Femur (tissue), 1 donor: Measurements from ENCODE around the gene AKNAD1.
"Not testable (repeated sequence)": the region's sequence is repeated elsewhere in the genome, so short reads cannot be mapped to it uniquely, and the experiment has no call there.

ENCODE experiments used
- DNase-seq: peaks from one replicate; pipeline ENCODE4 v3.0.0-alpha.2; 2017

AKNAD1 gene

GRCh38 chr1:108829498-108829916 is 27.4 kb downstream of the AKNAD1 start:
- no peak for DNase-seq

DNA sequence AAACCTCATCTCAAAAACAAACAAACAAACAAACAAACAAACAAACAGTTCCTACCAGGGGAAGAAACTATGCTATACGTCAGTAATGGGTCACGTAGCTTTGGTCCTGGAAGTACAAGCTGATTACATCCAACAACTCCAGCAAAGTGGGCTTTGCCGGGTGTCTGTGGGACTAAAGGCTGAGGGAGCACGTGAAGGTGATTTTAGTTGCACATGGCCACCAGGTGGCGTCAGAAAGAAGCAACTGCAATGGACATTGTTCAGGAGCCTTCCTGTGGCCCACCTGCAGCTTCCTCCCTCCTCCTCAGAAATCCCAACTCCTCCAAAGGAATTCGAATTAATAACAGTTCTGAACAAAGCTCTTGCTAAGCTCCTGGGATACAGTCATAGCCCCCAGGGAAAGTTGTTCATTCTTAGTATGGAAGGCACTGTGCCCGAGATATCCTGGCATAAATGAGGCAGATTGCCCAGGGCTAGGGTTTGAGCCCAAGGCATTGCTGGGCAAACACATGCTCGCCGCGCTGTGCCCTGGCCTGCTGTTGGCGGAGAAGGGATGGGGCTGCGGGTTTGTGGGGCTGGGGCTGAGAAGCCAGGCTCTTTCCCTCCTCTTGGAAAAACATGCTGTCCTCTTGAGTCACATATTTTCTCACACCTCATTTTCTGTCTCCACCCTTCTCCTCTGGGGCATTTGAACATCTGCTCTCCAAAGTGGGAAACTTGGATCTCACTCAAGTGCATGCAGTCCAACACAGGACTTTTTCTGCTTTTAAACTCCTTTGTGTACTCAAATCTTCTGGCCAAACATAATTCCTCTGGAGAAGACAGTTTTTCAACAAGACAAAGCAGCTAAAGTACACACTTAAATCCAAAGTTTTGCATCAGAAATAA is 28.6 kb downstream of the AKNAD1 start:
- peak; percentile 79 for DNase-seq

DNA sequence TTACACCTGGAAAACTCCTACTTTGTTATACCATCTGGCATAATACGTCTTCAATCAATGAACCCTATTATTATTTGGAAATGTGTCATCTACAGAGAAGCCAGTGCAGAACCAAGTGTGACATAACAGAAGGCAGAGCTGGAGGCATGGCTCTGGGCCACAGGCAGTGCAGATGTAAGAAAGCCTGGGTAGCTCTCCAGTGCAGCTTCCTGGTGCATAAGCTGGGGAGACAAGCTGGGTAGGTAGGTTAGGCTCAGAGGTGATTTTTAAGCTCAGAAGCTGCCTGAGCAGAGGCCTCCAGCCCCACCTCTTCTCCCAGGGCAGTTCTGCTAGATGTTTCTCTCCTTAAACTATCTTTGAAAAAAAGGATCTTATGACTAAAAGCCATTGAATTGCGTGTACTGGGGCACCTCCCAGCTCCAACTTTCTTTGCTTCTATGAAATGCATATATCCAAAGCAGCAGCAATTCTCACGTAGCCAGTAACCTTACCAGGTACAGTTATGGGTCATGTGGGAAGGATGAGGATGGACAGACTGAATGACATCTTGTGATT is 30.7 kb downstream of the AKNAD1 start:
- DNase-seq = no peak

GRCh38 chr1:108824051-108824450 is 32.8 kb downstream of the AKNAD1 start:
- no peak for DNase-seq

DNA sequence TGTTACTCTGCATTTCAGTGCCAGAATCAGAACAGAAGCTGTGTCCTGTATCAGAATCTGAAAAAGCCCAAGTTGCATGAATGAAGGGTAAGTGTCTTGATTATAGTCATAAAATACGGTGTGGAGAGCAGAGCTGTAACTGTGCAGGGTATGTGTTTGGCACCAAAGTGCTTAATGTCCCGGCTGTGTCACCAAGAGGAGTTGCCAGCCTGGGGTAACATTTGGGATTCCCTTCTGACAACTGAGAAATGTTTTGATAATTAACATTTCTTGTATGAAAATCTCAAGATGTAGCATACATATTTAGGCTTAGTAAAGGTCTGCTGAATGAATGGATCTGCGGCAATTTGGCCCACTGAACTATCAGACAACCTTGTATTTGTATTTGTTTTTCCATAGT is 33.3 kb downstream of the AKNAD1 start:
- DNase-seq = no peak

GRCh38 chr1:108819878-108820277 is 37.0 kb downstream of the AKNAD1 start:
- DNase-seq = no peak

DNA sequence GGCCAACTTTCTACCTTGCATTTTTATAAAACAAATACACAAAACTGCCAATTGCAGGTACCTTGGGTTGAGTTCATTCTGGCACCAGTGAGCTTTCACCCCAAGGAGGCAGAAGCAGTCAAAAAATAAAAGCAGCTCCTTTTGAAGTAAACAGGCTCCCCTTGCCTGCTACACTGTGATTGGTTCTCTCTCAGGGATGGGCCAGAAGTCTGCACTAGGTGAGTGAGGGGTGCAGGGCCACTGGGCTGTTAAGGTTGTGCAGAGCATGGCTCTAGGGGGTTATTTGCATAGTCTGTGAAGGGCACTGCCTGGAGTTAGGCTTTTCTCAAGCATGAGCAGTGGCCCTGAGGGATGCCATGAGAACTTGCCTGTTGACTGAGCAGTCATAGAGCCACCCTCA is 39.1 kb downstream of the AKNAD1 start:
- DNase-seq = no peak

GRCh38 chr1:108817016-108817415 is 39.9 kb downstream of the AKNAD1 start:
- DNase-seq = peak; percentile 88

- DNase-seq = peak; percentile 97
Measured at GRCh38 chr1:108816049-108816893, 40.6 kb downstream of the AKNAD1 start.

GRCh38 chr1:108815566-108815965 is 41.3 kb downstream of the AKNAD1 start:
- DNase-seq = no peak

DNA sequence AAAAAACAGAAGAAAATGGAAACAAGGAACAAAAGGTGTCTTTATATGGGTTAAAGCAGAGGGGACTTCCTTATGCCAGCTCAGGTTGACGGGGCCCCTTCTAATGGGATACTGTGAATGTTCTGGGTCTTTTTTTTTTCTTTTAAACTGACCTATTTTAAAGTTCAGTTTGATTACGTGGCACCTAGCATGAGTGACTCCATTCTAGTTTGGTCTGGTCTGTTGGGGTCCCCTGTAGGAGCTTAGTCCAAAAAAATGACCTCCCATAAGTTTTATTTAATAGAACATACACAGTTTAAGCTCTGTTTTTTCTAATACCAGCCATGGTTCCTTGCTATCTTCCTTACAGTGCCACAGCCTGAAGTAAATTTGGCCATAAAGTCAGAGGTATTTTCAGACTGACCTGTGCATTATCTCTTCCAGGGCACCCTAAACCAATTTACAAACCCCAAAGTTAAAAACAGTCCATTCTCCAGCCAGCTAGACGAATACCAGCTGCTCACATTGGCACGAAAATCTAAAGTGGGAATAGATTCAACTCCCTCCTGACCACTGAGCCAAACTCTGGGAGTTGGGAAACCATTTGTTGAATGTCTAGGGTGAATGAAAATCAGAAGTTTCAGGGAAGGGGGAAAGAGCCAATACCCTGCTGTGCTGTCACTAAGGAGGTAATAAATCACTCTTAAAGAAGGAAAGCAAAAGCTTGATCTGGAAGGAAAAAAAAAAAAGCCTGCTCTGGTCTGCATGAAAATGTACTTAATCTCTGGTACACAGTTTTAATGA is 42.4 kb downstream of the AKNAD1 start:
- DNase-seq = no peak

DNA sequence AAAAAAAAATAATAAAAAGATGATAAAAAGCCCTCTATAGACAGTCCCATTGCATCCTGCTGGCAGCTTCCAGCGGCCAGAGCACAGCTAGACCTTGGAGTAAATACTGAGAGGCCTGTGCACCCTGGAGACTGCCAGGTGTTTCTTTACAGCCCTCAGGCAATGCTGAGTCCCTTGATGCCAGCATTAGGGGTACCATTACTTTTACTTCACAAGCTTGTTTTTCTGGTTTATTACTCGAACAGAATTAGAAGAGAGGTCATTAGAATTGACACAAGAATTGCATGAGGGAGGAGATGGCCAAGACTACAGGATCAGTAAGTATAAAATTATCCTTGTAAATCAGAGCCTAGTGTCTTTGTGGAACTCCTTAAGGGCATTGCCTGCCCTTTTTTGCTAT is 43.6 kb downstream of the AKNAD1 start:
- DNase-seq = no peak

DNA sequence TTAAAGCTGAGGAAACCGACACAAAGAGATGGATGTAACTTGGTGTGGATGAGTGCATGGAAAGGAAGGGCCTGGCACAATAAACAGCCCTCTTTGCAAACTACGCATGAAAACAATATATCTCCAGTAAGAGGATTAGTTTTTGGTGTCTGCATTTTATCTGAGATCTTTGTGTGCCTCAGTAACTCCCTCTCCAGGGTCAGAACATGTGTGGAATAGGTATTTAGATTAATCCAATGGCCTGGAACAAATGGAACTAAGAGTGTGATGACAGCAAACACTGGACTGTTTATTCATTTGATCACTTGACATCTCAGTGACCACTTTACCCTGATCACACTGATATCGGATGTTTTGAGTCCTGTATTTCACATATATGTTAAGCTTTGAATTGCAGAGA is 45.3 kb downstream of the AKNAD1 start:
- no peak for DNase-seq

GRCh38 chr1:108808438-108808837 is 48.5 kb downstream of the AKNAD1 start:
- DNase-seq = no peak

GRCh38 chr1:108803548-108803947 is 53.3 kb downstream of the AKNAD1 start:
- DNase-seq = no peak

- no peak for DNase-seq
Measured at GRCh38 chr1:108801101-108801500, 55.8 kb downstream of the AKNAD1 start.

- no peak for DNase-seq
Measured at GRCh38 chr1:108799001-108799400, 57.9 kb downstream of the AKNAD1 start.

- no peak for DNase-seq
Measured at GRCh38 chr1:108792420-108792819, 64.5 kb downstream of the AKNAD1 start.

- no peak for DNase-seq
Measured at GRCh38 chr1:108791790-108792189, 65.1 kb downstream of the AKNAD1 start.

DNA sequence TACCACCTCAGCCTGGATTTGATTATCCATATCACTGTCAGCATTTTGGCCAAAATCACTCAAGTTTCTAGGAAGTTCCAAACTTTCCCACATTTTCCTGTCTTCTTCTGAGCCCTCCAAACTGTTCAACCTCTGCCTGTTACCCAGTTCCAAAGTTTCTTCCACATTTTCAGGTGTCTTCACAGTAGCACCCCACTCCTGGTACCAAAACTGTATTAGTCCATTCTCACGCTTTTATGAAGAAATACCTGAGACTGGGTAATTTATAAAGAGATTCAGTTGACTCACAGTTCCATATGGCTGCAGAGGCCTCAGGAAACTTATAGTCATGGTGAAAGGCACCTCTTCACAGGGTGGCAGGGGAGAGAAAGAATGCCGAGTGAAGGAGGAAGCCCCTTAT is 71.0 kb downstream of the AKNAD1 start:
- DNase-seq = no peak

GRCh38 chr1:108785264-108785663 is 71.6 kb downstream of the AKNAD1 start:
- no peak for DNase-seq

- DNase-seq = not testable (repeated sequence)
Measured at GRCh38 chr1:108781575-108781944, 75.3 kb downstream of the AKNAD1 start.
